Measurements from ENCODE around the gene XRRA1.
"Not testable (repeated sequence)": the region's sequence is repeated elsewhere in the genome, so short reads cannot be mapped to it uniquely, and the experiment has no call there.

XRRA1 gene

DNA sequence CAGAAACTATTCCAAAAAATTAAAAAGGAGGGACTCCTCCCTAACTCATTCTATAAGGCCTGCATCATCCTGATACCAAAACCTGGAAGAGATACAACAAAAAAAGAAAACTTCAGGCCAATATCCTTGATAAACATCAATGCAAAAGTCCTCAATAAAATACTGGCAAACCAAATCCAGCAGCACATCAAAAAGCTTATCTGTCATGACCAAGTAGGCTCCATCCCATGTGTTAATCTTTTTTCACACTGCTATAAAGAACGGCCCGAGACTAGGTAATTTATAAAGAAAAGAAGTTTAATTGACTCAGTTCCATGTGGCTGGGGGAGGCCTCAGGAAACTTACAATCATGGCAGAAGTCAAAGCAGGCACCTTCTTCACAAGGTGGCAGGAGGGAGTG lies 123.3 kb downstream of the XRRA1 start:
- DNase-seq (ENCODE audit: low read depth), result not testable (repeated sequence)

DNA sequence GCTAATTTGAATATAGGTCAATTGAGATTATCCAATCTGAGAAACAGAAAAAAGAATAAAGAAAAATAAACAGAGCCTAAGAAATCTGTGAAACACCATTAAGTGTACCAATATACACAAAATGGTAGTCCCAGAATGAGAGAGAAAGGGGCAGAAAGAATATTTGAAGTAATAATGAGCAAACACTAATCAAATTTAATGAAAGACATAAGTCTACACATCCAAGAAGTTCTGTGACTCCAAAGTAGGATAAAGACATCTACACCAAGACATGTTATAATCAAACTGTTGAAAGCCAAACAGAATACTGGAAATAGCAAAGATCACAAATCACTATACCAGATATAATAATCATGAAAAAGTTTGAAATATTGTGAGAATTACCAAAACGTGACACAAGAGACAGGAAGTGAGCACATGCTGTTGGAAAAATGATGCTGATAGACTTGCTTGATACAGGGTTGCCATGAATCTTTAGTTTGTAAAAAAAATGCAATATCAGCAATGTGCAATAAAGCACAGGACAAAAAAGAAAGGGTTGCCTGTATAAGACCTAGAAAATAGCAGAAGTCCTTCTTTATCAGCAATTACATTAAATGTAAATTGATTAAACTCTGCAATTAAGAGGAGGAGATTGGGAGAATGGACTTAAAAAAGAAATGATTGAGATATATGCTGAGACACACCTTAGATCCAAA lies 124.5 kb downstream of the XRRA1 start:
- no peak for DNase-seq (ENCODE audit: low read depth)

DNA sequence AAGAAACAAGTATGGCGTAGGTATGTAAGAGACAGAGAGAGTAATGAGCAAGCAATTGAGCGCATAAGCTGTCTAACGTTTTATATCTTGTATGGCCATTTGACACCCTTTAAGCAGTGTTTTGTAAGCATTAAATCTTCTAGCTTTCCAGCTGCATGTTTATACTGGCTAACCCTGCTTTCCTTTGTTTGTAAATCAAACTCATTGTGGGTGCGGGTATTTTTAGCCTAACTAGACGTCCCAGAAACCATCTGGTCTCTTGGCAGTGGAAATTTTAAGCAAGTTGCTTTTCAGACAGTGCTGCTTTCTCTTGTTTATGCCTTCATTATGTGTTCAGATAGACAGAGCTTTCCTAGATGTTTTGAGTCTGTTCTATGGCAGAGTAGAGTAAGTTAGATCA lies 126.7 kb downstream of the XRRA1 start:
- peak; percentile 89 for DNase-seq (ENCODE audit: low read depth)

DNA sequence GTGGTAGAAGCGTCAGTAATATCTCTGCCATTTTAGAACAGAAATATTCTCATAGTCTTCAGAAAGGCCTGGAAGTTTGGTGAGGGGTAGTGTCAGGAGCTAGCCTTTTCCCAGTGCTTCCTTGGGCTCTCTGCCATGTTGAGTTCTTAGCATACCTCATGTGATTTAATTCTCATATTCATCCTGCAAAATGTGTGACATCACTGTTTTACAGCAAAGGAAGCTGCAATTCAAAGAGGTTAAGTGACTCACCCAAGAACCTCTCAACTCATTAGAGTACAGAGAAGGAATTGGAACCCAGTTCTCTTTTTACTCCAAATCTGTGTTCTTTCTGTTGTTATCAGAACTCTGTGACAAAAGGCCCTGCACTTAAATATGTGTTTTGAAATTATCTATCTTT lies 128.1 kb downstream of the XRRA1 start:
- peak; percentile 82 for DNase-seq (ENCODE audit: low read depth)

DNA sequence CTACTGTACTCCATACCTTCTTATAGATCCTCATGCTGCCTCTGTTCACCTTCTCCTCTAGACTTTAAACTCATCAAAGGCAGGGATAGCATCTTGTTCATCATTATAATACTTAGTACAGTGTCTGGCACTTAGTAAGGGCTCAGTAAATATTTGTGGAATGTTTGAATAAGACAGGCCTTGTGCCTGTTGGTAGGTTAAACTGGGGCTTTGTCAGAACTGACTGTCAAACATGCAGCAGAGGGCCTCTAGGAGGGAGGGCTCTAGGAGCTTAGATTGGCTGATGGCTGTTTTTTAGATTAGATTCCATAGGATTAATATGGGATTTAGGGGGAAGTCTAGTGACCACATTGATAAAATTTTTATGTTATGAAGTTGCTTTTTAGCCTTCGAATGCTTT lies 129.5 kb downstream of the XRRA1 start:
- no peak for DNase-seq (ENCODE audit: low read depth)

DNA sequence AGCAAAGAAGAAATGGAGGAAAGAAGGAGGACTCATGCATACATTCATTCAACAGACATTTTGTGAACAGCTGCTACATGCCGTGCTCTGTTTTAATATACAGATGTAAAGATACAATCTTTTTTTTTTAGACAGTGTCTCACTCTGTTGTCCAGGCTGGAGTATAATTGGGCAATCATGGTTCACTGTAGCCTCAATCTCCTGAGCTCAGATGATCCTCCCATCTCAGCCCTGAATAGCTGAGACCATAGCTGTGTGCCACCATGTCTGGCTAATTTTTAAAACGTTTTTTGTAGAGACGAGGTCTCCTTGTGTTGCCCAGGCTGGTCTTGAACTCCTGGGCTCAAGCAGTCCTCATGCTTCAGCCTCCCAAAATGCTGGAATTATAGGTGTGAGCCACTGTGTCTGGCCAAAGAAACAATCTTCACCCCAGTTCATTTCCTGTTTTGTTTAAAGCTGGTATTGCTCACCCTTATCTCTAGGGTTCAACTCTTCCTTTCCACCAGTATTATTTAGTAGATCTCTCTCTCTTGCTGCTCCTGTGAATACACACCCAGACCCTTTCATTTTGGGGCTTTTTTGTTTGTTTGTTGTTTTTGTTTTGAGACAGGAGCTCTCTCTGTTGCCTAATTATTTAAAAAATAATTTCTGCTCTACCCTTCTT lies 130.5 kb downstream of the XRRA1 start:
- no peak for DNase-seq (ENCODE audit: low read depth)

DNA sequence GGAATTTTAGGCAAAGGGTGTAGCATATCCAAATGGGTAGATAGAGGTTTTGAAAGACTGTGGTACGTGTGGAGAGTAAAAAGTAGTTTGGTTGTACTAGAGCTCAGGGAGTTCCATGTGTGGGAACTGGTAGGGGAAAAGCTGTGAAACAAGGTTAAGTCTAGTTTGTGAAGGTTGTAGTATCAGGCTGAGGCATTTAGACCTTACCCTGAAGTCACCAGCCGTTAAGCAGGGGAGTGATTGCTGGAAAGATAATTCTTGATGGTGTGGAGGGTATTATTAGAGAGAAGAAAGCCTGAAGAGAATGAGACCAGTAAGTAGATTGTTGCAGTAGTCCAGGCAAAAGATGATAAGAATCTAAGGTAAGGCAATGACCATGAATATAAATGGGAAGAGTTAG lies 132.2 kb downstream of the XRRA1 start:
- DNase-seq (ENCODE audit: low read depth), result no peak

DNA sequence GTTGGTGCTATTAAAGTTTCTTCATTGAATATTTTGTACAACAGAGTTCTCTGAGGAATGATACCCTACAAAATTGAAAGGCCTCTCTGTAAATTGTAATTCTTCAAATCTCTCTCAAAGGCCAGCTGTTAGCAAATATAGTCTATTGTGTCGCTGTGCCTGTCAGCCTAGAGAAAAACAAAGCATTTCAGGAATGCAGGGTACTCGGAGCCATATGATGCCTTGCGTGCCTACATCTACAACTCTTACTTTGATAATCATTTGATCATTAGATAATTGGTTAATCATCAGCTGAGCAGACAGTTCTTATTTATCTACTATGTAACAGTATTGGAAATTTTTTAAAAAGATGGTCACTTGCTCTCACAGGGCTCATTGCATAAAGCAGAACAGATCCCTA lies 132.9 kb downstream of the XRRA1 start:
- no peak for DNase-seq (ENCODE audit: low read depth)

DNA sequence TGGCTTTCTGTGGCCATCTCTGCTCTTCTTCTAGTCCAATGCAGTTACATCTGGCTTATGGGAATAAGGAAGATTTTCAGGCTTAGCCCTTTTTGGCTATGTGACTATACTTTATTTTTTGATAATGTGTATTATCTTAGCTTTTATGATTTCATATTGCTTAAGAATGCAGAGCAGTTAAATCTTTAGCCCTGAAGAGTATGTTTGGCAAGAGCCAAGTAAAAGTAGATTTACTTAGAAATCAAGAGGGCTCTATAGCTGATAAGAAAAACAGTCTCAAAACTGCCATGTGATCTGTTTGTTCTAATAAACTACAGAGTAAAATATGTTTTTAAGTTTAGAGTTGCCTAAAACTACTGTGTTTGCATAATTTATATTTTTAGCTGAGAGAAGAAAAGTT lies 139.1 kb downstream of the XRRA1 start:
- no peak for DNase-seq (ENCODE audit: low read depth)

DNA sequence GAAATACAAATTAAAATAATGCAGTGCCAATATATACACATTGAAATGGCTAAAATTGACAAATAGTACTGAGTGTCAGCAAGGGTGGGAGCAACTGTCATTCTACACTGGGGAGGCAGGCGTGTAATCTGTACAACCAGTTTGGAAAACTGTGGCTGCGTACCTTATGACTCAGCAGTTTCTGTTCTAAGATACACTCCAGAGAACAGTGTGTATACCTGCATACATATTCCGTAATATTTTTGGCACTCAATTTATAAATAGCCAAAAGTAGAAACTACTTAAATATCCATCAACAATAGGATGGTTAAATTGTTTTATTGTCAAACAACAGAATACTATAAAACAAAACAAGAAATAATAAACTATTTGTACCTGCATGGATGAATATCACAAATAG lies 142.6 kb downstream of the XRRA1 start:
- no peak for DNase-seq (ENCODE audit: low read depth)

DNA sequence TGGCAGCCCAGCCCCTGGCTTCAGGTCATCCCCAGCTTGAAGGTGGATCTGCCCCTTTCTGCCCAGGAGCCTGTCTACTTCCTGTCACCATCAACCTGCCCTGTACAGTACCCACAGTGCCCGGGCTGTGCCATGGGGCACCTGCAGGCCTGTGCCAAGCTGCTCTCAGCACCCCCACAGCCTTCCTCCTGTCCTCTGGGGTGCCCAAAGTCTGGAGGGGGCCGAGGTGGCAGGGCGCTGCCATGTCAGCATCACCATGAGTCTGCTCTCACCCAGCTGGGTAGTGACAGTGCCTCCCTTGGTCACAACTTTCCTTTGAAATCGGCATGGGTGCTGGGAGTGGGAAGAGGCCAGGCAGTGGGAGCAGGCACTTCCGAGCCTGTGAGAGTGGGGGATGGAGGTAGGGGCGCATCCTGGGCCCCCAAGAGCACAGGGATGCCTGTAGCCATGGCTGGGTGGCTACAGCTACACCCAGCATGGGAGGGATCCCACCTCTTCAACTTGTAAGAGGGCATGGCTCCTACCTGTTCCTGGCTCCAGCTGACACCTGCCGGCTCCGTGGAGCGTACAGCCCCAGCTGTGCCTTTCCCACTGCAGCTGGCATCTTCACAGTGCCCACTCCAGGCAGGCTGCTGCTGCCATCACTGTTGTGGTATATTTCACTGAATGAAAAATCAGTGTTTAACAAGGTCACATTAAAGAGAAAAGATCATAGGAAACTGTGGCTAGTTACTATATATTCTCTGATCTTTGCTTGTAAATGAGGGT lies 157.4 kb downstream of the XRRA1 start:
- no peak for DNase-seq (ENCODE audit: low read depth)
